ENCODE data around the gene ATP8A2. TPM values are rescaled to one million over a fixed set of nuclear protein-coding genes. Genes with fewer than 3 reads are reported as not detected.
"Not testable (repeated sequence)": the region's sequence is repeated elsewhere in the genome, so short reads cannot be mapped to it uniquely, and the experiment has no call there.

ATP8A2 gene
- total and polyA plus RNA-seq, 12 donors: under 0.01 to 0.18 (median 0.10) TPM; not detected in 3

DNA sequence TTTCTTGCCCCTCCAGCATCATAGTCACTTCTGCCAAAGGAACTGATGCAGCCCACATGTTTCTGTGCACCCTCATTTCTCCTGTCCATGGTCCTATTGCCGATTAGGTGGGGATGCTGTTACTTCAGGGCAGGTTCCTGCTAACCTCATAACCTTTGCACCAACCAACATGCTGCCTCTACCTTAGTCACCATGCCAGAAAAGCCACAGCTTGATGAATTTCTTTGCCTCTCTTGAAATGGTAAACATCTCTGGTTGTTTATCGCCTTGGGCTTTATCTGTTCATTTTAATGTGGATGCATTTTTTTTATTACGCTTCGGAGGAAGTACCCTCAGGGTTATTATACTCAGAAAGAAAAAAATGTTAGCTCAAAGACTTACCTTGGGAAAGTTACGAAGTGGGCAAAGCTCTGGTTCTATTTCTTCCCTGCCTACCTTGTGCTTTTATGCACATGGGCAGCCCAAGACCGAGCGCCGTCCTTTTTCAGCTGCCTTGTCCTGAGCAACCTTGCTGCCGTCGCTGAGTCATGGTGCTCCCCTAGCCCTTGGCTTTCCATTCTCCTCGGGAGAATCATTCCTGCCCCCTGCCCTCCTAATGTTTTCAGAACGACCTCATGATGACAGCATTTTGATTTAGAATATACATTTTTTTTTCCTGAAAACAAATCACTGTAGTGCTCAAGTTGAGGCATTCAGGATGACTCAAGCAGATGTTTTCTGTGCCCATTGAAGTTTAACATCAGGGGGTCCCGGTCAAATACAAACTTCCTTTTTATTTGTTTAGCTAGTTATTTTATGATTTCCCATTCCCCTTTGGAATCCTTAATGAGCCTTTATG lies 400.1 kb downstream of the ATP8A2 start:
- no peaks in the 10 kb centered on the region for H3K36me3 ChIP-seq
- intact Hi-C loops (cut with DNase I): no loop called here
- H3K27me3 ChIP-seq: peaks cover 0 to 20% (median 0%) of the 10 kb centered on the region in 7 donors
- no peaks in the 10 kb centered on the region for H3K9me3 ChIP-seq
- TF ChIP-seq, protein P1, sequence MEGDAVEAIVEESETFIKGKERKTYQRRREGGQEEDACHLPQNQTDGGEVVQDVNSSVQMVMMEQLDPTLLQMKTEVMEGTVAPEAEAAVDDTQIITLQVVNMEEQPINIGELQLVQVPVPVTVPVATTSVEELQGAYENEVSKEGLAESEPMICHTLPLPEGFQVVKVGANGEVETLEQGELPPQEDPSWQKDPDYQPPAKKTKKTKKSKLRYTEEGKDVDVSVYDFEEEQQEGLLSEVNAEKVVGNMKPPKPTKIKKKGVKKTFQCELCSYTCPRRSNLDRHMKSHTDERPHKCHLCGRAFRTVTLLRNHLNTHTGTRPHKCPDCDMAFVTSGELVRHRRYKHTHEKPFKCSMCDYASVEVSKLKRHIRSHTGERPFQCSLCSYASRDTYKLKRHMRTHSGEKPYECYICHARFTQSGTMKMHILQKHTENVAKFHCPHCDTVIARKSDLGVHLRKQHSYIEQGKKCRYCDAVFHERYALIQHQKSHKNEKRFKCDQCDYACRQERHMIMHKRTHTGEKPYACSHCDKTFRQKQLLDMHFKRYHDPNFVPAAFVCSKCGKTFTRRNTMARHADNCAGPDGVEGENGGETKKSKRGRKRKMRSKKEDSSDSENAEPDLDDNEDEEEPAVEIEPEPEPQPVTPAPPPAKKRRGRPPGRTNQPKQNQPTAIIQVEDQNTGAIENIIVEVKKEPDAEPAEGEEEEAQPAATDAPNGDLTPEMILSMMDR (IDR thresholded peaks at IDR 0.05): no peak
- H3K4me3 ChIP-seq: no peak overlapping the region
- H3K27ac ChIP-seq: no peak overlapping the region
- no peaks in the 10 kb centered on the region for H3K4me1 ChIP-seq
- WGBS, 2 donors: 77 to 83% methylated on average over 13 of the region's 13 CpGs
- DNase-seq (no peak), ATAC-seq (no peak)

DNA sequence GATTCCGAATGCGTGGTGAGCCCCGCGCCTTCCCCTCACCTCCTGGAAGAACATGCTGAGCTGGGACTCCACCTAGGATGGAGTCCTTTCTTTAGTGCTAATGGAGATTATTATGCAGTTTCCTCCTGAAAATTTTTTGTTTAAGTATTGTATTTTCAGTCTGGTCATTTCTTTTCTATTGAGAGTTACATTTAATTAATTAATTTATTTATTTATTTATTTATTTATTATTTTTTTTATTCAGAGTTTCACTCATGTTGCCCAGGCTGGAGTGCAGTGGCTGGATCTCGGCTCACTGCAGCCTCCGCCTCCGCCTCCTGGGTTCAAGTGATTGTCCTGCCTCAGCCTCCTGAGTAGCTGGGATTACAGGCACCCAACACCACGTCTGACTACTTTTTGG lies 400.8 kb downstream of the ATP8A2 start:
- 98% methylated on average over 8 of the region's 8 CpGs for WGBS, 2 donors
- H3K27ac ChIP-seq; ATAC-seq; H3K9me3 ChIP-seq; H3K36me3 ChIP-seq; DNase-seq; H3K4me1 ChIP-seq; H3K4me3 ChIP-seq; intact Hi-C loops (cut with DNase I): not testable (repeated sequence)
- peaks cover 0 to 20% (median 0%) of the 10 kb centered on the region in 7 donors for H3K27me3 ChIP-seq

DNA sequence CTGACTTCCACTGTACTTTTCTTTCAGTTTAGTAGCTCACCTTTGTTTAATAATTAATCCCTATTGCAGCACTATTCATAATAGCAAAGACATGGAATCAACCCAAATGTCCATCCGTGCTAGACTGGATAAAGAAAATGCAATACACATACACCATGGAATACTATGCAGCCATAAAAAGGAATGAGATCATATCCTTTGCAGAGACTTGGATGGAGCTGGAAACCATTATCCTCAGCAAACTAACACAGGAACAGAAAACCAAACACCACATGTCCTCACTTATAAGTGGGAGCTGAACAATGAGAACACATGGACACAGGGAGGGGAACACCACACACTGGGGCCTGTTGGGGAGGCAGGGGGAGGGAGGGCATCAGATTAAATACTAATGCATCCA lies 402.3 kb downstream of the ATP8A2 start:
- H3K36me3 ChIP-seq; H3K4me1 ChIP-seq; H3K27ac ChIP-seq; H3K4me3 ChIP-seq; ATAC-seq; intact Hi-C loops (cut with DNase I); H3K9me3 ChIP-seq; DNase-seq: not testable (repeated sequence)
- peaks cover 0 to 31% (median 5%) of the 10 kb centered on the region in 7 donors for H3K27me3 ChIP-seq
- WGBS, 2 donors: 88 to 90% methylated on average over 1 of the region's 1 CpG

DNA sequence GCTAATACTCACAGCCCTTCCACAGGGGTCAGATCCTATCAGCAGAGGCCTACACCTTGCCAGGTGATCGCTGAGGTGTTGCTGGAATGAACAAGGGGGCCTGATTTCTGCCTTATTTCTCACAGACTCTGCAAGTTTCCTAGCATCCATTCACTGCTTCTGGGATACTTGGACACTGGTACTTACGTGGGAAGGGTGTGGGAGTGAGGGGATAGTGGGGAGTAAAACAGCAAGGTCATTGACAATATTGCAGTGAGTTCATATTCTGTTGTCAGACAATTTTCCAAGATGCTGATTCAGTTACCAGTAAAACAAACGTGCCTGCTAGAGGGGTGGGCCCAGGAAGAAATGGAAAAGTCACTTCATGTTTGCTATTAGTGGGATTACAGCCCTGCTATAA lies 403.5 kb downstream of the ATP8A2 start:
- Histone ChIP-seq H3K27ac (no peak overlapping the region), H3K4me1 (no peaks in the 10 kb centered on the region), H3K4me3 (no peak overlapping the region), H3K27me3 (peaks cover 0 to 29% (median 10%) of the 10 kb centered on the region in 7 donors), H3K9me3 (no peaks in the 10 kb centered on the region), H3K36me3 (no peaks in the 10 kb centered on the region)
- 84 to 85% methylated on average over 3 of the region's 3 CpGs for WGBS, 2 donors
- intact Hi-C loops (cut with DNase I): no loop called here
- TF ChIP-seq, protein P1 (IDR thresholded peaks at IDR 0.05): no peak
- DNase-seq: no peak
- ATAC-seq: no peak

DNA sequence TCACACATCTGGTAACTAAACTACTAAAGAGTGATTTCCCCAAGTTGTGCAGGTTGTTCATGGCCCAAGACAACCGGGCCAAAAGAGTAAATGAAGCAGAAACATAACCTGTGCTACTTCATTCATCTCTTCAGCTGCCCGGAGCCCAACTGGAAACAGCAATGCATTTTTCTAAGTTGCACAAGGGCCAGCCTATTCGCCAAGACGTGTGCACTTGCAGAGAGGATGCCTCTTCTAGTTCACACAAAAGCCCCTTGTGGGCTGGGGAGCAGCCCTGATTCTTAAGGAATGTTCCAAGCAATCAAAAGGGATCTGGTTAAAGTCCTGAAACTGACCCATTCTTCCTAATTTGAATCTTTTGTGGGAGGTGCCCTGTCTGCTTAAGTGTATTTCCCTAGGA lies 404.2 kb downstream of the ATP8A2 start:
- intact Hi-C loops (cut with DNase I): no loop called here
- Histone ChIP-seq H3K4me3 (no peak overlapping the region), H3K36me3 (no peaks in the 10 kb centered on the region), H3K4me1 (no peaks in the 10 kb centered on the region), H3K27me3 (peaks cover 0 to 29% (median 10%) of the 10 kb centered on the region in 7 donors), H3K9me3 (no peaks in the 10 kb centered on the region), H3K27ac (no peak overlapping the region)
- ATAC-seq (no peak), DNase-seq (no peak)
- 88% methylated on average over 4 of the region's 4 CpGs for WGBS, 2 donors
- TF ChIP-seq, protein P1 (IDR thresholded peaks at IDR 0.05): no peak
